CMK (cell line): ENCODE measurements around the gene PJA2.
"Not testable (repeated sequence)": the region's sequence is repeated elsewhere in the genome, so short reads cannot be mapped to it uniquely, and the experiment has no call there.

Source experiments
- DNase-seq: peaks from one replicate; pipeline ENCODE4 v3.0.0-alpha.2; 2010; ENCODE audit warnings: low read depth

The PJA2 gene

GRCh38 chr5:109309326-109310063 lies 100.3 kb downstream of the PJA2 start:
- no peak for DNase-seq

DNA sequence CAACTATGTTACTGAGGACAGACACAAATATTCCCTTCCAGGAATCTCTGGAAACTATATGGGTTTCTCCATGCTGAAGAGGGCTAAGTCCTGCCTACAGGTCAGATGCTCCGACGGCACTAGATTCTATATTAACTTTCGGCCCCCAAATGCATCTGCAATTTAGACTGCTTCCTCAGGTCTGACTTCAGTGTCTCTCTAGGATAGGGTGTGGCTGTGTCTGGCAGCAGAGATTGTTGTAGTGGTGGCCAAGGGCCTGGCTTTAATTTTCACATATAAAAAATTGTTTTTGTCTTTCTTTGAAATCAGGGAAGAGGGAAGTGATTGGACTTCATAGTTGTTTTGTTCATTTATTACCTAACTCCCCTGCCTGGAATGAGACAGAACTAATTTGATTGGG lies 101.8 kb downstream of the PJA2 start:
- DNase-seq, result no peak

- DNase-seq, result no peak
These were observed 102.3 kb downstream of the PJA2 start for GRCh38 chr5:109307456-109307855.

- no peak for DNase-seq
These were observed 104.4 kb downstream of the PJA2 start for GRCh38 chr5:109305352-109305751.

DNA sequence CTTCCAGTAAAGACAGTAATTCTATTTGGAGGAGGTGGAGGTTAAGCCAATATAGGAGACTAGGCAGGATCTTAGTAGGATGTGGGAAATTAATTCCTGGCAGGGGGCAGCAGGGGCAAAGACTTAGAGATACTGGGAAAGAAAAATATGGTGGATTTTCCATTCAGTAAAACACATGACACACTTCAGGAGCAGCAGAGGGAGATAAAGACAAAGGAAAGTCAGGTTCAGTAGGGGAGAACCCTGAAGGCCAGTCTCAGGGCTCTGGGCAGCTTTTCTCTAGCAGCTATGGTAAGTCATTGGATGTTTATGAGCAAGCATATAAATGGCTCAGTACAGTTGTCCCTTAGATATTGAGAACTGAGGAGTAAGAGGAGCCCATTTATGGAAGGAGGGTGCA lies 105.5 kb downstream of the PJA2 start:
- DNase-seq, result no peak

DNA sequence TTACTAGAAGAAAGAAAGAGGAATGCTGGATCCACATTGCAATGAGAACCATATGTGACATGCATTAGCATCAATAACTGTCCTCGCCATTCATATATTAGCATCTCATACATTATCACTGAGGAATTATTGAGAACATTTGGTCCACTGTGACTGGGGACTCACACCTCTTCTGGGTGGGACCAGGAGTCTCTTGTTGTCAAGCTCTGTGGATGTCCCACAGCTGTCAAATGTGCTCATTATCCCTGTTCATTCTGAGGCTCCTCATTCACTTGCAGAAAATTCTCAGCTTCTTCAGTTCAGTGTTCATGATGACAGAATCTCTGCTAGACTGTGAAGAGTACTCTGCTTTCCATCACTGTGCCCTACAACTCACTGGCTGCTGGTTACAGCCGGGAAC lies 109.4 kb downstream of the PJA2 start:
- DNase-seq, result no peak

- no peak for DNase-seq
These were observed 110.2 kb downstream of the PJA2 start for GRCh38 chr5:109299557-109299956.

DNA sequence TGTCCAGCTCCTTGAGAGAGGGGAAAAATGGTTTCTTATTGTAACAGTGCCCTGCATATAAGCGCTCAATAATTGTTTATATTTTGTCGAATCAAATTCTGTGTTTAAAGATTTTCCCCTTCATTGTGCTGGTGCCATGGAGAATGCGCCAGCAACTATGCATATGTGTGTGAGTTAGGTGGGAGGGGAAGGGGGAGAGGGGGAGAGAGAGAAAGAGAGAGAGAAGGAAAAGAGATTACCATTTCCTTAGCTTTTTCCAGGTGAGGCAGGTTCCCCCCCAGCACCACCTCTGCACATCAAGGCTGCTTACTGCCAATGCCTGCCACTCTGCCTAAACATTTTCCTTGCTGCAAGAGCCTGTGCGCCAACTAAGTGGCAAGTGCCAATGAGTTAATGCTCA lies 111.0 kb downstream of the PJA2 start:
- no peak for DNase-seq

- no peak for DNase-seq
These were observed 111.9 kb downstream of the PJA2 start for GRCh38 chr5:109297900-109298299.

GRCh38 chr5:109291090-109291489 lies 118.7 kb downstream of the PJA2 start:
- no peak for DNase-seq

DNA sequence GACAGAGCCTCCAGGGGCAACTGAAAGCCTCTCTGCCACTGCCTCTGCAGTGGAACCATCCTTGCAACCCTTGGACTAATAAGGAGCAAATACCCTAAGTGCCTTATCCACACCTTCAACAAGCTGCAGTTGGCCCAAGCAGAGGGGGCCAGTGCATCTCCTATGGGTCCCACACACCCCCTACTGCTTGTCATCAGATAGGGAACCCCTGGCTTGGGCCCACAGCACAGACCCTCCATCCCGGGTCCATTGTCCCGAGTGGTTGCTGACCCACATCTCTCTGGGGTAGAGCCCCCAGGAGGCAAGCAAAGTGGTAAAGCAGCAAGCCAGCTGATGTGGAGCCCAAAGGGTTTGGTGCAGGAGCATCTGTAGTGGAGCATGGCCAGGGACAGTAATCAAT lies 119.5 kb downstream of the PJA2 start:
- no peak for DNase-seq

DNA sequence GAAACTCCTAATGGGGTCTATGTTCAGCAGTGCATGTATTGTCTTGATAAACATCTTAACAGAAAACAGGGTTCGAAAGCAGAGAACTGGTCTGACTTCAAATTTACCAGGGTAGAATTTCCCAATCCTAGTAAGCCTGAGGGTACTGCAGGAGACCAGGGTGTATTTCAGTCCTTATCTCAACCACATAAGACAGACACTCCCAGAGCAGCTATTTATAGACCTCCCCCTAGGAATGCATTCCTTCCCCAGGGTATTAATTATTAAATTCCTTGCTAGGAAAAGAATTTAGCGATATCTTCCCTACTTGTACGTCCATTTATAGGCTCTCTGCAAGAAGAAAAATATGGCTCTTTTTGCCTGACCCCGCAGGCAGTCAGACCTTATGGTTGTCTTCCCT lies 123.1 kb downstream of the PJA2 start:
- DNase-seq, result not testable (repeated sequence)
